GM21447 (cell line): Measurements from ENCODE around the gene SGPP1.
"Not testable (repeated sequence)": the region's sequence is repeated elsewhere in the genome, so short reads cannot be mapped to it uniquely, and the experiment has no call there.

Source experiments
- ATAC-seq: cut with Tn5 transposase; IDR thresholded peaks from one replicate; pipeline ENCODE4 v1.9.1; 2021; ENCODE audit not compliant: unreplicated experiment

The SGPP1 gene

DNA sequence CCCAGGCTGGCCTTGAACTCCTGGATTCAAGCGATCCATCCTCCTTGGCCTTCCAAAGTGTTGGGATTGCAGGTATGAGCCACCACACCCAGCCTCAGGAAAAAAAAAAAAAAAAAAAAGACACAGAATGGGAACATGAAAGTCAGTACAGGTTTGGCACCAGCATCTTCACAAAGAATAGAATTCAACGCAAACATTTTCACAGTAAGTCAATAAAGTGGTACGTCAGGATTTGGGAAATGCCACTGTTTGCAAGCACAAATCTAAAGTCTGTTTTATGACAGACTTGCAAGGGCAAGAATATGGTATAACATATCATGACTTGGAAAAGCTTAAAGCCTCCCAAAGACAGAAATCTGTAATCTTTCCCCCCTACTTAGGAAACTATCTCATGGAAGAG lies 51.2 kb downstream of the SGPP1 start:
- no peak for ATAC-seq

DNA sequence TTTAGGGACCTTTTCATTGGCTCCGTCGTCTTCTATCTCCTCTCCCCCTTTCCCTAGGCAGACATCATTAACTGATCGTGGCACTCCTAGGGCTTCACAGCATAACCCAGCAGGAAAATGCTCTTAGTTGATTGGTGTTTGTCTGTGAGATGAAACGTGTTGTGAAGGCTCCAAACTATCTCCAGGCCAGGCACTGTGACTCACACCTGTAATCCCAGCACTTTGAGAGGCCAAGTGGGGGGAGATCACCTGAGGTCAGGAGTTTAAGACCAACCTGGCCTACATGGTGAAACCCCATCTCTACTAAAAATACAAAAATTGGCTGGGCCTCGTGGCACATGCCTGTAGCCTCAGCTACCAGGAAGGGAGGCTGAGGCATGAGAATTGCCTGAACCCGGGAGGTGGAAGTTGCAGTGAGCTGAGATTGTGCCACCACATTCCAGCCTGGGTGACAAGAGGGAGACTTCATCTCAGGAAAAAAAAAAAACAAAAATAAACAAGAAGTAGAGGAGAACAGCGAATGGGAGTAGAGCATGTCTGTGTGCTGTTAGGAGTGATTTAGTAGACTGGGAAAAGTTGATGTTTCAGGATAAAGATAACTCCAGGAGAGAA lies 53.9 kb downstream of the SGPP1 start:
- ATAC-seq = no peak

DNA sequence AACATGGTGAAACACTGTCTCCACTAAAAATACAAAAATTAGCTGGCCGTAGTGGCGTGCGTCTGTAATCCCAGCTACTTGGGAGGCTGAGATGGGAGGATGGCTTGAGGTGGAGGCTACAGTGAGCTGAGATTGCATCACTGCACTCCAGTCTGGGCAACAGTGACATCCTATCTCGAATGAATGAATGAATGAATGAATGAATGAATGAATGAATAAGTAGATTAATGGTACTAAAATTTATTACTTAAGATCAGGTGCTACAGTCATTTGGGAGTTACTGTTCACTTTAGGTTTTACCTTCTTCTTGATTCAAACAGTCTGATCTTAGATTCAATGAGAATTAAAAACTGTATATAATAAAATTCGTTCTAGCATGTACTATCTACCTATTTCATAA lies 54.6 kb downstream of the SGPP1 start:
- no peak for ATAC-seq

DNA sequence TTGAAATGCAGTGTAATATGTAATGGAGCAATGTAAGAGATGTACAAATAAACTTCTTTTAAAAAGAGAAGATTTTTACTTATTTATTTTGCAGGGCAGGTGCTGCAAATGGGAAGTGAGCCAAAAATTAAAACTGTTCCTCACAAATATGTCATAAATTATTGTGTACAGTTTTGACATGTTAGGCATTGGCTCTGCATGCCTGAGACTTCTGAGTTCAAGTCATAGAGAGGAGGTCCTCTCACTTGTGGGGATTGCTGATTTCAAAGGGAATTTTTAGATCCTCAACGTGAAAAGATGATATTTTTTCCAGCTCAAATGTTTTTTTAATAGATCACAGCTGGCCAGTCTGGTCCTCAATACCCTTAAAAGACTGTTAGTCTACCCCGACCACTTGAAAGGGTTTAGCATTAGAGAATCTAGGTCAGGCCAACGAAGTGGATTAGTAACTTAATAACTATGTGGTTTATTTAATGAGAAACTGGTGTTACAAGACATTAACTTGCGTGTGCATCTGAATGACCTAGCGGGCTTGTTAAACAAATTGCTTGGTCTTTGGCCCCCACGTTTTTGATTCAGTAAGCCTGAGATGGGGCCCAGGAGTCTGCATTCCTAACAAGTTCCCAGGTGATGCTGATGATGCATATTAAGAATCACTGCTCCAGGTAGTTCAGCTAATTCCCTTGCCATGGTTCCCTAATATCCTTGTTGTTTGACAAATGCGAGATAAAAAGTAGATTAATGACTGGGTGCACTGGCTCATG lies 55.3 kb downstream of the SGPP1 start:
- ATAC-seq = peak; percentile 82

DNA sequence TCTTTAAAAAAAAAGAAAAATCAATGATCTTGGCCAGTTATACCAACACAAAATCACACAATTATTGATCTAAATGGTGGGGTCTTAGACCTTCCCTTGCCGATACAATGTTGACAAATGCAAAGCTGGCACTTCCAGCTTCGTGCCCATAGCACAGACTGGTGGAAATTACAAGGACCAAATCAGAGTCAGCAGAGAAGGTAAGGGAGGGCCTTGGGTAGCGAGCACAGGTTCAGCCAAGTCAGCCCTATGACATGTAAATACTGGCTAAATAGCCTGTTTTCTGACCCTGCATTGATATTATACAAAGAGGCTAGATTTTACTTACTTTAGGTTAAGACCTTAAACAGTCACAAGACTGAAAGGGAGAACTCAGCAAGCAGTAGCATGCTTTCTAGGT lies 55.9 kb downstream of the SGPP1 start:
- no peak for ATAC-seq

DNA sequence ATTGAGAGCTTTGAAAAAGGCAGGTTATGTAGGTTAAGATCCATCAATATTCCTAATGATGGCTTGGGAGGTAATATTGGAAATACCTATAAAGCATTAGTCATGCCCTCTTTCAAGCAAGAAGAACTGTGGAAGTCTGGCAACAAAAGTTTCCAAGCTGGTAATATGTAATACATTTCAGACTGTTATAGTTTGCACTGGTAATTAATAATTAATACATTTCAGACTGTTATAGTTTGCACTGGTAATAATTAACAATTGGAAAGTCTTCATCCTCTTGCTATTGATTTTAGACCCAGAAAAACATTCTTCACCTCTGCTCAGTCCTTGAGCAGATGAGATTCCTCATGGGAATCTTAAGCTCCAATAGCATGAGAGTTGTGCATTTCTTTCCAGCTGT lies 57.2 kb downstream of the SGPP1 start:
- no peak for ATAC-seq

DNA sequence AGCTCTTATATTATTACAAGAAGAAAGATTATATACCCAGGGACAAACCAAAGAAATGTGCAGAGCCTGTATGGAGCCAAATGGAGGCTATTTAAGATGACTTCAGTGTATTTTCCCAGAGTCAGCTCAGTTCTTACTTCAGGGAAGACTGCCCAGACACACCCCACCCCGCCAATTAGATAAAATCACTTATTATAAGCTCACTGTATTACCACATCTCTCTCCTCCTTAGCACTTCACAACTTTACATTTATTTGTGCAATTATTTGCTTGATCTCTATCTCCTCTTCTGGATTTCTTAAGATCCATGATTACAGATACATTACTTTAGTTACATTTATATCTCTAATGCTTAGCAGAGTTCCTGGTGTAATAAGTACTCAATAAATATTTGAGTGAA lies 61.5 kb downstream of the SGPP1 start:
- no peak for ATAC-seq

DNA sequence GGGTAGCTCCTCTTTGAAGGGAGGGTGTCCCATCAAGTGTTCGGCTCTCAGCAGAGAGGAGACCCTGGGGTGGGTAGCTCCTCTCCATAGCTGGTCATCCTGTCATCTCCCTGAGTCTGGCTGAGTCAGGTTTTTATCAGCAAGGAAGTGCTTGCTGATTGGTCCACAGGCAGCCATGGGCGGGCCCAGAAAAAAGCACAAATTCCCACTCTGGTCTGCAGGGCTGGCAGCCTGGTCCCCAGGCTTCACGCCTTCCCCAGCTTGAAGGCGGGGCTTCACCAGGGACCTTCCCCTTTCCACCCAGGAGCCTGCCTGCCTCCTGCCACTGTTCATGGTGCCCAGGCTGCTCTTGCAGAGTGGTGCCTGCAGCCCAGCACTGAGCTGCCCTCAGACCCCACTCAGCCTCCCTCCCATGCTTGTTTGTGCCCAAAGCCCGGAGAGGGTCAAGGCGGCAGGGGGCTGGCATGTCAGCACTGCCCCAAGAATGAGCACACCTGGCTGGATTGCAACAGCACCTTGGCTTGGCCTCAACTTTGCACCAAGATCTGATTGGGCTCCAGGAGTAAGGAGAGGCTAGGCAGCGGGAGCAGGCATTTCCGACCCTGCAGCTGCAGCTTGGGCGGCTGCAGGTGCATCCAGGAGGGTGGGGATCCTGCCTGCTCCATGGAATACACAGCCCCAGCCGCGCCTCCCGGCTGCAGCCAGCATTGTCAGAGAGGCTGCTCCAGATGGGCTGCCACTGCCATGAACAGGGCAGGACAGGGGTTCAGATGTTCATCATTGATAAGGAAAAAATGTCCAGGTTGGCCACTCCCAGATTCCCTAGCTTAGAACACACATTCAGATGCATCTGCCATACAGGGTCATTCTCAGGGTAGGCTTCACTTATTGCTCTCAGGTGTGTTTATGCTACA lies 64.2 kb downstream of the SGPP1 start:
- ATAC-seq = no peak

DNA sequence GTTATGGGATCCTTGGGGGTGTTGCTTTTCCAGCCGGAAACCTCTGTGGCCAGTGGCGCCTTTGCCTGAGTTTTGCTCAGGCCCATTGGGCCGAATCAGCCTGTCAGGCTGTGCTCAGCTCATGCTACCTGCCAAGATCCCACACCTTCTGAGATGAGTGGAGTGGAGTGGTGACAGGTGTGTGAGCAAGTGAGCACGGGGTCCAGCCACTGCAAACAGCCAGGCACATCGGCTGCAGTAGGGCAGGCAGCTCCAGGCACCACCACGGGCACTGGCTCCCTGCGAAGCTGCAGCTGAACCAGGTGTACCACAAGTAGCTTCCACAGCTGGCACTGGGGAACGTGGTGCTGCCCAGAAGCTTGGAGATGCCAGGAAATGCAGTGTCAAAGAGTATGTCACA lies 65.1 kb downstream of the SGPP1 start:
- ATAC-seq = no peak

DNA sequence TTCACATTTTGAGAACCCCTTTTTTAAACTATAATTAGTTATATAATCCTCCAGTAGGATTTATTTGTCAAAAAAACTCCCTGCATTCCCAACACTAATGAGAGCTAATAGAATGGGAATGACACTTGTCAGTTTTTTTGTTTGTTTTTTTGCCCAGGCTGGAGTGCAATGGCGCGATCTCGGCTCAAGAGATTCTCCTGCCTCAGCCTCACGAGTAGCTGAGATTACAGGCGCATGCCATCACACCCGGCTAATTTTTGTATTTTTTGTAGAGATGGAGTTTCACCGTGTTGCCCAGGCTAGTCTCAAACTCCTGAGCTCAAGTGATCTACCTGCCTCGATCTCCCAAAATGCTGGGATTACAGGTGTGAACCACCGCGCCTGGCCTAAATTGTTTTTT lies 66.0 kb downstream of the SGPP1 start:
- ATAC-seq = not testable (repeated sequence)

DNA sequence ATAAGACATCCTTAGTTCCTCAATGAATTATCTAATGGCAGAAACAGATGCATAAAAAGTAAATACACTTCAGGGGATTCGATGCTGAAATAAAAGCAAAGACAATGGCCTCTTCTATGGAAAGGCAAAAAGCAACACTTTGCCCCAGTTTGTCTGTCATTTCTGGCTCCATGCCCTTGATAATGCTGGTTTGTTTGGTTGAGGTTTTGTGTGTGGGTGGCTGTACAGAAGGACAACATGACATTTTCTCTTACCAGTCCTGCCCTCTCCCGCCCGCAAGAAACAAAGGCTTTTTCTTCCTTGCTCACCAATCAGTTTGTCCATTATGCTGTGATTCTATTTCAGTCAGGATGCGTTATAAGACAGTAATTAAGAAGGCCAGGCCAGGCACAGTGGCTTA lies 68.1 kb downstream of the SGPP1 start:
- no peak for ATAC-seq

DNA sequence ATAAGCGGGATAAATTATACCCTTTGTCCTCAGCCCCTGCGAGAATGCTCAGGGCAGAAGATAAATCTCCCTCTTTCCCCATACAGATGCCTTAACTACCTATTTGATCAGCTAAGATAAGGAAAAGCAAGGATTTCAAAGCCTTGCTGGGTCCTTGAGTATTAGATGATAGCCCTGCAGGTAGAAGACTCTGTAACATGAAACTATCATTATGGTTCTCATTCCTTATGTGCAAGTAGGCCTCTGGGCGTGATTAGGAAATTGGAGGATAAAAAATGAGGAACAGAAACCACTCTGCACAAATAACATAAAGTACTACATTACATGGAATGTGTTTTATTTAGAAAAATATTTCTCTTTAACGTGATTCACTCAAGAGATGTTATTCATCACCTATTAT lies 71.7 kb downstream of the SGPP1 start:
- ATAC-seq = no peak

DNA sequence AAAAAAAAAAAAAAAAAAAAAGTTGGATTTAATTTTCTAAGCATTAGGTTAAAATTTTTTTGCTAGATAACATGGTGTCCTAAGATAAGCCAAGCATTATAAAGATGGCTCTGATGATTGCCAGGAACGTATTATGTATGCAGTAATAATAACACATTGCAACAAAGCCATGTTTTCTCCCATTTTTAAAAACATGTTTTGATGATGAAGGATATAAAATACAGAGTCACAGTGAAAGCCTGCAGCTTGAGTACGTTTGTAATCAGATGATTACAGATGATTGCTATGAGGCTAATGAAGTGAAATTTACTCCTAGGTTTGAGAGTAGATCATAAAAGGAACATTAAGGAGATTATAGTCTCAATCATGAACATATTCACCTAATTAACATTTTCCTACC lies 72.9 kb downstream of the SGPP1 start:
- ATAC-seq = no peak

DNA sequence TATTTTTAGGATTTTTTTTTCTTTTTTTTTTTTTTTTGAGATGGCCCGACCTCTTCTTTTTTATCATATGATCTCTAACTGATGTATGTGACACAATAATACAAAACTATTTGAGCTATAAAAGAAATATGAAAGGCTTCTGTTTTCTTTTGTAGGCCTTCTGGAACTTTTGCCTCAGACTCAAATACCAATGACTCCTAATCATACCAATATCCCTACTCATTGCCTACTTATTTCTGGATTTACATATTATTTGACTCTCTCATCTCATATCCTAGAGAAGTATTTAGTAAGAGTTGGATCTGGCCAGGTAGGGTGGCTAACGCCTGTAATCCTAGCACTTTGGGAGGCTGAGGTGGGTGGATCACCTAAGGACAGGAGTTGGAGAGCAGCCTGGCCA lies 73.5 kb downstream of the SGPP1 start:
- ATAC-seq = no peak

DNA sequence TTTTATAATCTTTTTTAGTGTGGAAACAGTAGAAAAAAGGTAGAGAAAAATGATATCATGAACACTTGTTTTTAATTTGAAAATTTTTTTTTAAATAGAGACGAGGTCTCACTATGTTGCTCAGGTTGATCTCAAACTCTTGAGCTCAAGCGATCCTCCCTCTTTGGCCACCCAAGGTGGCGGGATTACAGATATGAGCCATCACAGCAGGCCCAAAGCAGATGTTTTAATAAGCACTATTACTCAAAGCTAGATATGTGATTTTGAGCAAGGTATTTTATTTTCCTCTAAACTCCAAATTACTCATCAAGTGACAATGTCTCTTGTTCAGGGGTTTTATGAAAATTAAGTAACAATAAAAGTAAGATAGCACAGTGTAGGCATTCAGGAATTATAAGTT lies 75.5 kb downstream of the SGPP1 start:
- no peak for ATAC-seq

DNA sequence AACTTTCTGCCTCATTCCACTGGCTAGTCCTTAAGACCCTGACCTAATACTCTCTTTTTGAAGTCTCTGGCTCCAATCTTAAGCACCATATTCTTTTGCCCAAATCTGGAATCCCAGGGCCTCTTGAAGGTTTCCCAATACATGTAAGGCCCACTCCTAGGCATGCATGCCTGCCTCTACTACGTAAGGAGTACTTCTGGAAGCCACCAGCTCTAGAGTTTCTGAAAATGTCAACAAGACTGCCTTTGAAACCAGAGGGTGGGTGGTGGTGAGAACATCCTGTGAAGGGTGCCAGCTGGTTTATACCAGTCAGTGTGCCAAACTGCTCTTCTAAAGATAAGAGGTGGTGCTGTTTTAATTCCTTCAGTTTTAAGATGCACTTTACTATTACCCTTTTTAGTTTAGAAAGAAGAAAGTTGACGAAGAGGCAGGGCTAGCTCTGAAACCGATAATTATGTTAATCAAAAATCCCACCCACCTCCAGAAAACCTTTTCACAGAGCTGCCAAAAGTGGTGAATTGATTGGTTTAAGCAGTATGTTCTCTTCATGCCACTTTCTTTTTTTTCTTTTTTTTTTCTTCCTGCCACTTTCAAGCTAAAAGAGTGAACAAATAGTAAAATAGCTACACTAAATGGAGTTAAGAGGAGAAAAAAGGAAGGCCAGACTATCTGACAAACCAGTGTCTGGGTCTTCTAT lies 77.5 kb downstream of the SGPP1 start:
- peak; percentile 68 for ATAC-seq

DNA sequence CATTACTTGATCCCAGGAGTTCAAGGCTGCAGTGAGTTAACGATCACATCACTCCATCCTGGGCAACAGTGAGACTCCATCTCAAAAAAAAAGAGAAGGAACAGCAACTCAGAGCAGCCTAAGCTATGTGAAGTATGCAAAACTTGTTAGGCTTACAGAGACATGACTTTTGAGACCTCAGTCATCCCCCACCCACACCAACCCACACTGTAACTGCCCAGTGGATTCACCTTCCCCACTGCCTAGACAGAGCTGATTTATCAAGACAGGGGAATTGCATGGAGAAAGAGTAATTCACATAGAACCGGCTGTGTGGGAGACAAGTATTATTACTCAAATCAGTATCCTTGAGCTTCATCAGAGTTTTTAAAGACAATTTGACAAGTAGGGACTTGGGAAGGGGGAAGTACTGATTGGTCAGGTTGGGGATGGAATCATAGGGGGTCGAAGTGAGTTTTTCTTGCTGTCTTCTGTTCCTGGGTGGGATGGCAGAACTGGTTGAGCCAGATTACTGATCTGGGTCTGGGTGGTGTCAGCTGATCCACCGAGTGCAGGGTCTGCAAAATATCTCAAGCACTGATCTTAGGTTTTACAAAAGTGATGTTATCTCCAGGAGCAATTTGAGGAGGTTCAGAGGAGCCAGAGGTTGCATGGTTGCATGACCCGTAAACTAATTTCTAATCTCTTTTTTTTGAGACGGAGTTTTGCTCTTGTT lies 80.0 kb downstream of the SGPP1 start:
- ATAC-seq = no peak

DNA sequence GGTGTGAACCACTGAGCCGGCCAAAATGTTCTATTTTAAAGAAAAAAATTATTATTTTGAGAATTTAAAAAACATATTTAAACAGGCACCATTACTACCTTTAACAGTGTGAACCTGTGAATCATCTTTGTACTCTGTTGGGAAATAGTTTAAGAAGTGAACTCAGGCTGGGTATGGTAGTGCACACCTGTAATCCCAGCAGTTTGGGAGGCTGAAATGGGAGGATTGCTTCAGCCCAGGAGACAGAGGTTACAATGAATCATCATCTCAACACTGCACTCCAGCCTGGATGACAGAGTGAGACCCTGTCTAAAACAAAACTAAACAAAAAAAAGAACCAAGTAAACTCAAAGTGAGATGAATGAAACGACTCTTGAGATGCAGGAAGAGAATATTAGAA lies 83.1 kb downstream of the SGPP1 start:
- no peak for ATAC-seq

DNA sequence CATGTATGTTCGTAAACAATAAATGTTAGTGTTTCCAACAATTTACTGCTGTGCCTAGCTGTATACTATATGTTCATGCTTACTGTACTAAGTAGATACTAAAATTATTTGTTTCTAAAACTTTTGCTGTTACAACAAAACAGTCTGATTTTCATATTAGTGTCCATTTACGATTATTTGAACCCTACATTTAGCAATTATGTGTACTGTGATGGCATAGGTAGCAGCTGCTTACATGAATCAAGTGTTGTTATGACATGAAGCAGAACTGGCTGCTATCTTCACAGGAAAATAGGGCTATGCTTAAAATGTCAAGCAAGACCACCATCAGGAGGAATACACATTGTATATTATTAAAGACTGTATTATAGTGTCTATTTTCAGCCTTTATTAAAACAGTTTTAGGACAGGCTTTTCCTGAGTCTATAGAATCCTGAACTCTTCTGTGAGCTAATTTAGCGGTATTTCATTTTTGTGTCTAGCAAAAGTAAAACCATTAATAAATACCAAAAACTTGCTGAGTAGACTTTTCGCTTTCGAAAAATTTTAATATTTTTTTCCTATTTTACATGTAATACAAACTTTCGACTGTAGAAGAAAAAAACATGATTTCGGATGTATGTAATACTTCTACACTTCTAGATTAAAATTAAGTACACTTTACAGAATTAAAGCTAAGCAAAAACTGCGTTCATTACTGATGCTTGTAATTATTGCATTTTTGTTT lies 85.0 kb downstream of the SGPP1 start:
- no peak for ATAC-seq

DNA sequence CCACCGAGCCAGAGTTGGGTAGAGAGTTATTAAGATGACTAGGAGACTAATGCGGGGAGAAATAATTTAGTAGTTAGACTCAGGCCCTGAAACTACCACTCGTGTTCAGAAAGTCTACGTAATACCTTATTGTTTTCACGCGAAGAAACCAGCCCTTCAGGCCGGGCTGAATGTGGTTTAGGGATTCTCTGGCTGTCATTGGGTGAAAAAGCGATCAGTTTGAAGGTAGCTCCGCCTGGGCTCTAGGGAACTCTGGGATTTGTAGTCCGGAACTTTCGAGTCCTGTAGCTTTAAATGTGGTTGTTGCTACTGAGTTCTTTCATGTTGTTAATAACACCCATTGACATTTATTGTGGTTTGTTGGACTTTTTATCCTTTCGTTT lies 85.6 kb downstream of the SGPP1 start:
- peak; percentile 60 for ATAC-seq
